HG02973 (cell line): Measurements from ENCODE around the gene GIGYF1.
"Not testable (repeated sequence)": the region's sequence is repeated elsewhere in the genome, so short reads cannot be mapped to it uniquely, and the experiment has no call there.

Experiments
- ATAC-seq: cut with Tn5 transposase; IDR thresholded peaks from one replicate; pipeline ENCODE4 v1.9.1; 2021; ENCODE audit warnings: moderate library complexity; ENCODE audit not compliant: unreplicated experiment

Gene GIGYF1

GRCh38 chr7:100673302-100673941 is 20.6 kb downstream of the GIGYF1 start, which contains the start of gene GNB2:
TSS of gene GNB2 (plus strand) at chr7:100673740. CDS start at chr7:100676266, 2,526 bp downstream.
- peak; percentile 51 for ATAC-seq

- no peak for ATAC-seq
Observed at GRCh38 chr7:100671353-100672327, 22.4 kb downstream of the GIGYF1 start.

GRCh38 chr7:100670074-100670473 is 24.0 kb downstream of the GIGYF1 start:
- no peak for ATAC-seq

GRCh38 chr7:100669106-100669505 is 24.9 kb downstream of the GIGYF1 start:
- not testable (repeated sequence) for ATAC-seq

- ATAC-seq = no peak
Observed at GRCh38 chr7:100668069-100668449, 26.0 kb downstream of the GIGYF1 start.

GRCh38 chr7:100667331-100668068 is 26.6 kb downstream of the GIGYF1 start:
- no peak for ATAC-seq

GRCh38 chr7:100665168-100665726 is 28.8 kb downstream of the GIGYF1 start:
- no peak for ATAC-seq

GRCh38 chr7:100662194-100662776 is 31.8 kb downstream of the GIGYF1 start:
- ATAC-seq = not testable (repeated sequence)

- no peak for ATAC-seq
Observed at GRCh38 chr7:100655908-100656674, 38.0 kb downstream of the GIGYF1 start, which contains the start of gene ACTL6B. TSS of gene ACTL6B (minus strand) at chr7:100656448. CDS start at chr7:100656354, 94 bp downstream.

- ATAC-seq = no peak
Observed at GRCh38 chr7:100654908-100655831, 38.9 kb downstream of the GIGYF1 start.

GRCh38 chr7:100649826-100650565 is 44.1 kb downstream of the GIGYF1 start:
- ATAC-seq = no peak

GRCh38 chr7:100642534-100642907 is 51.5 kb downstream of the GIGYF1 start:
- ATAC-seq = no peak

- ATAC-seq = no peak
Observed at GRCh38 chr7:100641860-100642533, 52.1 kb downstream of the GIGYF1 start.

- no peak for ATAC-seq
Observed at GRCh38 chr7:100641463-100641859, 52.6 kb downstream of the GIGYF1 start, which contains the start of gene TFR2. TSS of gene TFR2 (minus strand) at chr7:100641552. CDS start at chr7:100641509, 43 bp downstream.

GRCh38 chr7:100640517-100641440 is 53.3 kb downstream of the GIGYF1 start:
- ATAC-seq = no peak

GRCh38 chr7:100639995-100640516 is 54.0 kb downstream of the GIGYF1 start:
- no peak for ATAC-seq
